RPMI7951 (cell line): ENCODE results near the gene EBPL. TPM values are rescaled to one million over a fixed set of nuclear protein-coding genes. Genes with fewer than 3 reads are reported as not detected.
A peak's percentile ranks its signal among the peaks of the same experiment; 100 is the strongest.
"Not testable (repeated sequence)": the region's sequence is repeated elsewhere in the genome, so short reads cannot be mapped to it uniquely, and the experiment has no call there.

Experiments
- DNase-seq: peaks from one replicate; pipeline ENCODE4 v3.0.0-alpha.2; 2012; ENCODE audit warnings: low read depth
- total RNA-seq: library from RNA; depleted of rRNA; stranded (reverse); fragments of >200 nt; shearing (Covaris generic); gene quantifications from 2 replicates; pipeline ENCODE4 v1.2.3, GENCODE V29; 2014; rRNA removed

The EBPL gene
- total RNA-seq, 1 experiment from 2014 or later = 52.3 TPM

DNA sequence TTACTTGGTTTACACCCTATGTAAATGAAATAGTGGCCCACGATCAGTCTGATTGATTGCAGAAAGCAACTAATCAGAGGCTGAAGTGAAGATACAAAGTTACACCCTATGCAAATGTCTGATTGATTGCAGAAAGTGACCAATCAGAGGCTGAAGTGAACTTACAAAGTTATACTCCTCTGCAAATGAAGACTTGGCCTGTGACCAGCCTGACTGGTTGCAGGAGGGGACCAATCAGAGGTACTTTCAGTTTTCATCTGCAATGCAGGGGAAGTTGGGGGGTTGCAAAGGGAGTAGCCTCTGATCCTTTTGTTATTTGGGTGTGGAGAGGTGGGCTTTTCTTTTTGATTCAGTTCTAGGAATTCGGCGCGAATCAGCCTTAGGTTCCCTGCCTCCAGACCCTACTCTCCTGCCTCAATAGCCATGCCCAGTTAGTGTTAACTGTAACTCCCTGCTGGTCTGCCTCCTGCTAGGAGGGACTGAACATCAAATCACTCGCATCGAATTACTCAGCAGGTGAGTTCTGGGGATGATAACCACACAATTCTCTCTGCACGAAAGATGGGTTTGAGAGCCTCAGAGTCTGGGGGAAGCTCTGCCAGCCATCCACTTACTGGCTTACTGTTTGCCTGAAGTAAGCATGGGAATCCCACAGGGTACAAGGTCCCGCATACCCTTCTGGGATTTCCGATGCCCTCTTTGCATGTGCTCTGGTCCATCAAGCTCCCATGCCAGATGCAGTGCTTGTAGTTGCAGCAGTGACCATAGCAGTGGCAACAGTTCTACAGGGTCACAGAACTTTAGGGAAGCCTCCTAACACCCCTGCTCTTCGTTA is 55.5 kb downstream of the EBPL start:
- peak; percentile 47 for DNase-seq

DNA sequence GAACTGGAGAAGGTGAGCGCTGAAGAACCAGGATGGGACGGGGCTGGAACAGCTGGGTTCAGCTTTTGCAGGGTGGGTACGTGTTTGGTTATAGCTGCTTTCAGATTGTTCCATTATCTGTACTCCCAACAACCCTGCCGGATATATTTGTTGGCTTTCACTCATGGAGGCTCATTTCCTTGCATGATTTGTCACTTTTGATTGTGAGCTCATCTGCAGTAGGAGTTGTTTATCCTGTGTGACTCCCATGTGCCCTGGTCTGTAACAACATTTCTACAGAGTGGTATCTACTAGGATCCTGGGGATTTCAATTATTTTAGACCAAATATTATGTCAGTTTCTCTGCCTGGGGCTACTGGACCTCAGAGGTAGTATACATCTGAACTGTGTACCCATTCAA is 57.6 kb downstream of the EBPL start:
- DNase-seq = no peak

DNA sequence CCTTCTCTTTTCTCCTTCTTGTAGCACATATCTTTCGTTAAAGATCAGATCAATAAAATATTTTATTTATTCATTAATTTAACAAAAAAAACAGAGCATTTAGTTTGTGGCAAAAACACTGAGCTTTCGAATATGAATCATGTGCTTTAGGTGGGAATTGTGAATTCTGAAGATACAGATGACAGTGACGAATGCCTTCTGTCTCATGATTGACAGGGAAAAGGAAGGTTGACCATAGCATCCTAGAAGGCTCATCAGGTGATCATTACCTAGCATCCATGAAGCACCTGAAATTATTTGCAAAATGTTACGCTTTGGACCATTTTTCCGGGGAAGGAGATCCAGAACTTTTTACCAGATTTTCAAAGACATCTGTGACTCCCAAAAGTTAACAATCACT is 59.1 kb downstream of the EBPL start:
- DNase-seq = no peak

DNA sequence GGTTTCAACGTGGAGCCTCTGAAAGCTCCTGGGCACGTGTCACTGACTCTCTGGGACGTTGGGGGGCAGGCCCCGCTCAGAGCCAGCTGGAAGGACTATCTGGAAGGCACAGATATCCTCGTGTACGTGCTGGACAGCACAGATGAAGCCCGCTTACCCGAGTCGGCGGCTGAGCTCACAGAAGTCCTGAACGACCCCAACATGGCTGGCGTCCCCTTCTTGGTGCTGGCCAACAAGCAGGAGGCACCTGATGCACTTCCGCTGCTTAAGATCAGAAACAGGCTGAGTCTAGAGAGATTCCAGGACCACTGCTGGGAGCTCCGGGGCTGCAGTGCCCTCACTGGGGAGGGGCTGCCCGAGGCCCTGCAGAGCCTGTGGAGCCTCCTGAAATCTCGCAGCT is 60.7 kb downstream of the EBPL start:
- DNase-seq = no peak

DNA sequence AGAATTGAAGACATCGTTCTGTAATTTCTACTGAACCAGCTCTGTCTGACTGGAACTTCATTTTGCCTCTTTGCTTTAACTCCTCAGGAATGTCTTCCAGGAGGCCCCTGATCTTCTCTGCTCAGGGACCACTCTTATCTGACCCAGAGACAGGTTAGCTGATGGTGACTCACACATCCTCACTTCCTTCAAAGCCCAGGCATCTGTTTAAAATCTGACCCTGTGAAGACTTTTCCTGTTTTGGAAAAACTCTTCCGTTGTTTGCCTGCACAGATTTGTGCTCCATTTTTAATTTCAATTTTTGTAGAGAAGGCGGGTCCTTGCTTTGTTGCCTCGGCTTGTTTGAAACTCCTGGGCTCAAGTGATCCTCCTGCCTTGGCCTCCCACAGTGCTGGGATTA is 61.3 kb downstream of the EBPL start:
- peak; percentile 4 for DNase-seq

DNA sequence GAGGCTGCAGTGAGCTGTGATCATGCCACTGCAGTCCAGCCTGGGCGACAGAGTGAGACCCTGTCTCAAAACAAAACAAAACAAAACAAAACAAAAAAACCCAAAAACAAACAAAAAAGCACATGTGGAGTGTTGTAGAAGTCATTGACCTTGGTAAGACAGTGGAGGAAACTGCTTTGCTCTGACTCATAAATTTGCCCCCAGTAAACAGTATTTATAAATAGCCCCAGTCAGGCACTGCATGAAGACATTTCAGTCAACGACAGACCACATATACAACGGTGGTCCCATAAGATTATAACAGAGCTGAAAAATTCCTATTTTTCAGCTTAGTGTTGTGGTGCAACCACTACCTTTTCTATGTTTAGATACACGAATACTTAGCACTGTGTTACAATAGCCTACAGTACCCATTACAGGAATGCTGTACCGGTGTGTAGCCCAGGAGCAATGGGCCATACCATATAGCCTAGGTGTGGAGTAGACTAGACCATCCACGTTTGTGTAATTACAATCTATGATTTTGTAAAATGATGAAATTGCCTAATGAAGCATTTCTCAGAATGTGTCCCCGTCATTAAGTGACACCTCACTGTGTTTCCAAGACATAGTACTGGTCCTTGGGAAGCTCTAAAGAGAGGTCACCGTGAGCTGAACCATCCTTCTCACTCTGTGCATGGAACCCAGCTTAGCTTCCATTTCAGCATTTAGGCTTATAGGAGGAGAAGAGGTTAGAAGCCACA is 61.9 kb downstream of the EBPL start:
- DNase-seq = no peak

DNA sequence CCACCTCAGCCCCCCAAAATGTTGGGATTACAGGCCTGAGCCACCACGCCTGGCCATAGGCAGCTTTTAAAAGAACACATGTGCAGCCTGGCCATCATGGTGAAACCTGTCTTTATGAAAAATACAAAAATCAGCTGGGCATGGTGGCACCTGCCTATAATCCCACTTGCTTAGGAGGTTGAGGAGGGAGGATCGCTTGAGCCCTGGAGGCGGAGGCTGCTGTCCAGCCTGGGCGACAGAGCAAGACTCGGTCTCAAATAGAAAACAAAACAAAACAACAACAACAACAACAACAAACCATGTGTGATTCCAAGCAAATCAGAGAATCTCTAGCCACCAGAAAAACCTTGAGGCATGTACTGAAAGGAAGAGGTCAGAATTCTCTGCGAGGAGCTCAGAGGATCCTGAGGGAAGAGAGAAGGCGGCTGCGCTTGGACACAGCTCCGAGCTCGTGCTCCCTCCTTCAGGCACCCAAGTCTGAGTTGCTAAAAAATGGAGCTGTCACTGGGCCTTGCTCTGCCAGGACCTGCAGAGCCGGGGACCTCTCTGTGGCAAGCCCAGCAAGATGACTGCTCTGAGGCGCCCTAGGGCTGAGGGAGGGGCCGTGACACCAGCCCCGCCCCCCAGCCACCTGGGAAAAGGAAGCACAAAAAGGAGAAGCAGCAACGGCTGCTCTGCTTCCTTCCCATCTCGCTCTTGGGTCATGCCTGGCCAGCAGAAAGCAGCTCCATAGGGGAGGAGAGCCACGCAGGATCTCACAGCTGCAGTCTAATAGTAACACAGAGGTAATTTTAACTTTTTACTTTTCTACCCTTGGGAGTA is 63.2 kb downstream of the EBPL start, which contains the start of gene ARL11:
Gene ARL11 (plus strand): TSS at position 677 of the 822 bp plus-strand sequence. CDS start 1,941 bp downstream, outside the sequence.
- DNase-seq = no peak

DNA sequence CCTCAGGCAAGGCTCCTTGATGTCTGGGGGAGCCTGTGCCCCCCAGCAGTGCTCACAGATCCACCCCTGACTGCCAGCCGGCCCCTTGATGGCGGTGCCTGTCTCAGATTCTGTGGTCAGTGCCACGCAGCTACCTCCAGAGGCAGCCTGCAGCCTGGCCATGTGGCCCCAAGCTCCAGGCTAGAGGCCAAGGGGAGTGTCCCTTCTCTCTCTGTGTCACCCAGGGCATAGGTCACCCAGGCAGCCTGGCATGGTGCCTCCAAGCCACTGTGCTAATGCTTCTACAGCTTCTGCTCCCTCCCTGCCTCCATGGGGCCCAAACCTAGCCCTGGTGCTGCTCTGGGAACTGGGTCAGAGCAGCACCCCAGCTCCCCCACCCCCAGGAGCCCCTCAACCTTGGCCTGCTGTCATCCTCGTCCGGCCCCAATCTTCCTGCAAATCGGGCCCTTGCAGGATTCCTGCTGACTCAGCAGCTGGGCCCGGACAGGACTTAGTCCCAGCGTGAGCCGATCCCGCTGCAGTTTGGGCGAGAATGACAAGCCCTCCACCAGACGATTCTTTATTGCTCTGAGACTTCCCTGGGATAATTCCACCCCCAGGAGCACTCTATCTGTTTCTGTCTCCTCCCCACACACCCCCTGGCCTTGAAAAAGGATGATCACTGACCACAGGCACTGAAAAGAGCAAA is 65.8 kb downstream of the EBPL start:
- DNase-seq = peak; percentile 57

DNA sequence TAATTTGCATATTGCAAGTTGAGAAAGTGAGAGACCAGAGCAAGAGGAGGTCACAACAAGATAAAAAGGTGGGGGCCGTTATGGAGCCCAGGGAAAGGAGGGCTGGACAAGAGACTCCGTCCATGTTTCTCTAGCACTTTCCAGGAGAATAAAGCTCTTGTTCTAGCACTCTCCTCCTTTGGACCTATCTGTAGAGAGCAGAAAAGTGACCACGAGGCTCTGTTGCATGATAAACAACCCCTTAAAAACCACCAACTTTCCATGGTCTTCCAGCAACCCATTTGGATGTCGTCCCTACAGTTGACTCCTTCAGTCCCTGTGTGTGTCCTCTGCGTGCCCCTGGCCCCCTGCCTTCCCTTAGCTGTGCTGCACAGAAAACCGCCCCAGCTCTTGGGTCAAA is 67.1 kb downstream of the EBPL start:
- no peak for DNase-seq

DNA sequence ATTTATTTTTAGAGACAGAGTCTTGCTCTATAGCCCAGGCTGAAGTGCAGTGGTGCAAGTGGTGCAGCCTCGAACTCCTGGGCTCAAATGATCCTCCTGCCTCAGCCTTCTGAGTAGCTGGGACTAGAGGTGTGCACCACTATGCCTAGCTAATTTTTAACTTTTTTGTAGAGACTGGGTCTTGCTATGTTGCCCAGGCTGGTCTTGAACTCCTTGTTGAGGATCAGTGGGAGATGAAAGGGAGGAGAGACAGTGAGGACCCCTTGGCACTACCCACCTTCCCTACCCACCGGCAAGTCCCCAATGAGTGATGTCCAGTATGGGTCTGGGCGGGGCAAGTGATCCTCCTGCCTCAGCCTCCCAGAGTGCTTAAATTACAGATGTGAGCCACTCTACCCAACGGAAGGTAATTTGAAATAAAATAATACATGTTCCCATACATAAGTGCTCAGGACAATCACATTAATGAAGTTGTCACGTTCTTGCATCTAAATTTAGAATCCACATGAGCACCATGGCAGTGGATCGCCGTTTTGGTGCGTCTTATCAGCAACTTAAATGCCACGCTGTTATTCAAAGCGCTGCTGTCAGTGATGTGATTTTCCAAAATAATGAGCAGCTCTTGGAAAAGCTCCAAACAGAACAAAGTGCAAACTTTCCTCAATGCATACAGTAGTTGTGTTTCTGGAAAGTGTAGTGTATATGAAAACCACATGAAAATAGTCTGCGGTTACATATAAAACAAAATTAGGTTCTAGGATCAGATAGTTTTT is 68.9 kb downstream of the EBPL start:
- no peak for DNase-seq

DNA sequence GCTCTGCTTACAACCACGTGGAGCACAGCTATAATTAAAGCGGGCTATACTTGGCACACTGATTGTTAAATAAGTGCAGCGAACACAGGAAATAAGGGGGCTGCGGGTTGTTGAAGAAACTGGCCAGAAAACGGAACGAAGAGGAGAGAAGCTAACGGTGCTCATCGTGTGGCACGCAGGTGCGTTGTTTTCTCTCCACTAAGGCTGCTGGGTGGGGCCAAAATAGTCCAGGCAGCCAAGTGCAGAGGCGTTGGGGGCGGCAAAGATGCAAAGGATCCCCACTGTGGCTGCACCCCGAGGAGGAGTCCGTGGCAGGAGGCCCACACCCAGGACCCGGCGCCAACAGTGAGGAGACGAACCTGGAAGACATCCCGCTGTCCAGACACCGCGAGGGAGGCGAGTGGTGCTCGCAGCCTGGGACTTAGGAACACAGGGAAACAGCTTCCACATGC is 71.1 kb downstream of the EBPL start:
- DNase-seq = peak; percentile 4

DNA sequence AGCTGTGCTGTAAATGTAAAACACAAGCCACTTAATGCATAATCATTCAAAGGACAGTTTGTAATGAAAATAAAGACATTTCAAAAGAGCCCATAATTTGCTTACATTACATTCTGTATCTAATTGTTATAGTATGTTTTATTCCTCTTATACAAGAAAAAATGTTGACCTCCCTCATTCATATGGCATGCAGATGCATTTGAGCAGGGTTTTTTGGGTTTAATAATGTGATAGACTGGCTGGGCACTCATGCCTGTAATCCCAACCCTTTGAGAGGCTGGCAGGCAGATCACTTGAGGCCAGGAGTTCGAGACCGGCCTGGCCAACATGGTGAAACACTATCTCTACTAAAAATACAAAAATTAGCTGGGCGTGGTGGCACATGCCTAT is 74.6 kb downstream of the EBPL start:
- no peak for DNase-seq

DNA sequence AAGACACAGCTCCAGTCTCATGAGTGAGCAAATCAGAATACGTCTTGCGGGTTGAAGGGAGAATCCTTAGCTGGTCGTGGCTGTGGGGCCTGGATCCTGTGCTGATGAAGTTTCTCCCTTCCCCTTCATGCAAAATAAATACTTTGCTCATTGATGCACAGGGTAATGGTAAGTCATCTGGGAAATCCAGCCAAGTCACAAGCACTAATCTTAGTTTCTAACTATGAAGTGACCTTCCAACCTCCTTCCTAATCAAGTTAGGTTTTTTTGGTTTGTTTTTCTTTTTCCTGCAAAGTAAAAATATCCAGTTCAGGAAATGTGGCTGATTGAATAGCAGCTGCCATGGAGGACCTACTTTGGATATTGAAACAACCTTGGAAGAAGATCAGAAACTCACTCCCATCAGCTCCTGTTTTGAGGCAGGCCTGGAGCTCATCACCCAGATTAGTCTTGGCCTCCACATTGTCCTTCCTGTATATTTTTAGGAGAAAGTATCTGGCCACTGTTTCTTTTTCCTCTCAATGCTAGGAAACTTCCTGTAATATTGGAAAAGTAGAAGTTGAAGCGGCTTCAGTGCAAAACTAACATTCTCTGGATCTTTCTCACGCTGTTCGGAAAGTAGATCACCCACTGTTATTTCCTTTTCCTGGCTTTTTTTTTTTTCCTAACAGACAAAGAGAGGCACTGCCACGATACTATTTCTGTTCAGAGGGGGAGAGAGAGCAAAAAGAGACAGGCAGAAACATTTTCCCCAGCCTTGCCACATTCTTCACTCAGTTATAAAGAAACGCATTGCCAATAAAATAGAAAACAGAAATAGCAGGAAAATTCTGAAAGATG is 75.2 kb downstream of the EBPL start:
- DNase-seq = no peak

DNA sequence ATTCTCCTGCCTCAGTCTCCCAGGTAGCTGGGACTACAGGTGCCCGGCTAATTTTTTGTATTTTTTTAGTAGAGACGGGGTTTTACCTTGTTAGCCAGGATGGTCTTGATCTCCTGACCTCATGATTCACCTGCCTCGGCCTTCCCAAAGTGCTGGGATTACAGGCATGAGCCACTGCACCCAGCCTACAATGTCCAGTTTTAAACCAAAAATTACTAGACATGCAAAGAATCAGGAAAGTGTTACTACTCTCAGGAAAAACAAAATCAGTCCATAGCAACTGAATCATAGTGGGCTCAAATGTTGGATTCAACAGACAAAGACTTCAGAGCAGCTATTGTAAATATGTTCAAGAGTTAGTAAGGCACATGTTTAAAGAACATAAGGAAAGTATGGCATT is 79.2 kb downstream of the EBPL start:
- DNase-seq = not testable (repeated sequence)

Other genes with a start within 250 kb of the EBPL start
- gene CAB39L, start 247.4 kb downstream of the EBPL start, total RNA-seq = 8.3 and 12.6 TPM in 2 replicates
- 4.8 and 5.5 TPM in 2 replicates for gene SETDB2, start 247.2 kb downstream of the EBPL start, total RNA-seq
- gene PHF11, start 195.5 kb downstream of the EBPL start, total RNA-seq = 18.2 and 20.2 TPM in 2 replicates
- gene RCBTB1, start 105.9 kb downstream of the EBPL start, total RNA-seq = 8.9 and 9.6 TPM in 2 replicates
- gene ARL11, start 63.0 kb downstream of the EBPL start, total RNA-seq = not detected in 2 replicates
- gene KPNA3, start 101.2 kb upstream of the EBPL start, total RNA-seq = 20.0 and 27.3 TPM in 2 replicates
- 5.2 and 7.7 TPM in 2 replicates for gene SPRYD7, start 244.9 kb upstream of the EBPL start, total RNA-seq